GM23248 (cell line): ENCODE data around the gene VPS26C. TPM values are rescaled to one million over a fixed set of nuclear protein-coding genes. Genes with fewer than 3 reads are reported as not detected.

Experiments used
- DNase-seq: peaks from one replicate; pipeline ENCODE4 v3.0.0-alpha.2; 2015
- H2AFZ ChIP-seq: fragments of 200-600 bp; sonication (generic); 2 replicates; pipeline ENCODE4 v1.6.1; 2016; ENCODE audit warnings: antibody characterized with exemption
- H3F3A ChIP-seq: fragments of 200-600 bp; sonication (generic); 2 replicates; pipeline ENCODE4 v1.6.1; 2016; ENCODE audit warnings: mild to moderate bottlenecking, antibody characterized with exemption, mixed run types; ENCODE audit not compliant: insufficient read depth
- H3K27ac ChIP-seq: fragments of 200-600 bp; sonication (generic); 2 replicates; pipeline ENCODE4 v1.5.1; 2016; ENCODE audit warnings: mild to moderate bottlenecking
- H3K27me3 ChIP-seq: fragments of 200-600 bp; sonication (generic); replicated peaks from 2 replicates; pipeline ENCODE4 v1.6.1; 2016; ENCODE audit warnings: mild to moderate bottlenecking; ENCODE audit not compliant: insufficient read depth
- H3K36me3 ChIP-seq: fragments of 200-600 bp; sonication (generic); 2 replicates; pipeline ENCODE4 v1.6.1; 2016; ENCODE audit warnings: low read depth, mild to moderate bottlenecking
- H3K4me1 ChIP-seq: fragments of 200-600 bp; sonication (generic); 2 replicates; pipeline ENCODE4 v1.6.1; 2016; ENCODE audit warnings: mild to moderate bottlenecking; ENCODE audit not compliant: insufficient read depth
- H3K4me2 ChIP-seq: fragments of 200-600 bp; sonication (generic); one replicate; pipeline ENCODE4 v1.6.1; 2016; ENCODE audit warnings: mild to moderate bottlenecking; ENCODE audit not compliant: unreplicated experiment
- H3K4me3 ChIP-seq: fragments of 200-600 bp; sonication (generic); 2 replicates; pipeline ENCODE4 v1.5.1; 2016; ENCODE audit warnings: mild to moderate bottlenecking
- H3K79me2 ChIP-seq: fragments of 200-600 bp; sonication (generic); 2 replicates; pipeline ENCODE4 v1.6.1; 2016; ENCODE audit warnings: mild to moderate bottlenecking; ENCODE audit not compliant: insufficient read depth
- H3K9ac ChIP-seq: fragments of 200-600 bp; sonication (generic); 2 replicates; pipeline ENCODE4 v1.6.1; 2016; ENCODE audit warnings: mild to moderate bottlenecking
- H3K9me2 ChIP-seq: fragments of 200-600 bp; sonication (generic); 2 replicates; pipeline ENCODE4 v1.6.1; 2016; ENCODE audit warnings: mixed run types, mild to moderate bottlenecking, moderate library complexity; ENCODE audit not compliant: insufficient read depth
- H3K9me3 ChIP-seq: fragments of 200-600 bp; sonication (generic); one replicate; pipeline ENCODE4 v1.6.1; 2017; ENCODE audit warnings: low read depth
- H4K20me1 ChIP-seq: fragments of 200-600 bp; sonication (generic); 2 replicates; pipeline ENCODE4 v1.6.0; 2016; ENCODE audit not compliant: insufficient read depth
- EZH2 ChIP-seq: fragments of 200-600 bp; sonication (generic); IDR thresholded peaks from 2 replicates; pipeline ENCODE4 v1.6.1; 2018; ENCODE audit warnings: antibody characterized with exemption, mild to moderate bottlenecking; ENCODE audit not compliant: insufficient read depth, poor library complexity, severe bottlenecking
- EZH2phosphoT487 ChIP-seq: fragments of 200-600 bp; sonication (generic); IDR thresholded peaks from 2 replicates; pipeline ENCODE4 v1.6.1; 2018; ENCODE audit warnings: antibody characterized with exemption, moderate library complexity, mild to moderate bottlenecking, low read depth; ENCODE audit not compliant: insufficient read depth
- WGBS, 2 experiments: methylation state at CpG; one replicate each; pipeline ENCODE4 v1.1.6; 2015 to 2017; ENCODE audit warnings: low lambda C conversion rate in 2 of 2, low coverage in 1 of 2; ENCODE audit errors: missing lambda C conversion rate in 2 of 2; 5-methylcytosine and 5-hydroxymethylcytosine counted together
- in situ Hi-C: fragments of 300-500 bp; cut with MboI; formaldehyde crosslinking; loops from 2 replicates; pipeline ENCODE4 v1.15.0; 2020
- polyA plus RNA-seq: library from polyadenylated mRNA; unstranded; fragments of >200 nt; fragmentation: Nextera tagmentation; extraction: Ambion mirVana; gene quantifications from 2 replicates; pipeline ENCODE4 v1.2.1, GENCODE V29; 2016
- total RNA-seq: library from RNA; depleted of rRNA; stranded (reverse); fragments of >200 nt; shearing (Covaris generic); gene quantifications from 2 replicates; pipeline ENCODE4 v1.2.3, GENCODE V29; 2014

Gene VPS26C
- total and polyA plus RNA-seq, 2 experiments from 2014 or later: 42.3 to 55.0 TPM

DNA sequence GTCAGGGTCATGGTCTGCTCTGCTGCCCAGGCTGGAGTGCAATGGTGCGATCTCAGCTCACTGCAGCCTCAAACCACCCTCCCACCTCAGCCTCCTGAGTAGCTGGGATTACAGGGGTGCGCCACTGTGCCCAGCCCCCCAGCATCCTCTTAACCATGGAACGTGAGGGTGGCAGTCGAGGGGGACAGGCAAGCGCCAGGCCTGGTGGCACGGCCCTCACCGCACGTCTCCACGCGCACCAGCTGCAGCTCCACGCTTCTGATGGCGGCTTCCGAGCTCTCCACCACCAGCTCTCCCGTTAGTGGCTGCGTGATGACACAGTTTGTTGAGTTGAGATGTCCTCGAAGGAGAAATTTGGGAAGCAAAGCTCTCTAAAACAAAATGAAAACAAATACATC lies 39.1 kb downstream of the VPS26C start:
- H3K36me3 ChIP-seq: peaks cover 35% of the 10 kb centered on the region
- H3K27ac ChIP-seq: no peak overlapping the region
- in situ Hi-C loops: no loop called here
- H3F3A ChIP-seq: 0 out of 2 replicates have a peak, but pooled peaks cover 11% of the 10 kb centered on the region
- no peaks in the 10 kb centered on the region for H3K9me3 ChIP-seq
- no peak for DNase-seq
- TF ChIP-seq EZH2: no peak
- H3K27me3 ChIP-seq: no peaks in the 10 kb centered on the region
- 98 to 99% methylated on average over 15 to 16 of the region's 16 CpGs for WGBS, 2 experiments
- no peaks in the 10 kb centered on the region for H3K4me1 ChIP-seq
- H2AFZ ChIP-seq: no peak overlapping the region
- H4K20me1 ChIP-seq: no peaks in the 10 kb centered on the region
- no peak overlapping the region for H3K9ac ChIP-seq
- H3K79me2 ChIP-seq: peaks cover 21% of the 10 kb centered on the region
- H3K4me2 ChIP-seq: no peak overlapping the region
- H3K4me3 ChIP-seq: no peak overlapping the region
- no peaks in the 10 kb centered on the region for H3K9me2 ChIP-seq

- whole genome bisulfite sequencing, 2 experiments: 93 to 97% methylated on average over 35 to 37 of the region's 38 CpGs
- no peaks in the 10 kb centered on the region for H3K9me3 ChIP-seq
- H4K20me1 ChIP-seq: no peaks in the 10 kb centered on the region
- no peak overlapping the region for H3K27ac ChIP-seq
- TF ChIP-seq EZH2 (no peak), EZH2phosphoT487 (no peak)
- 0 out of 2 replicates have a peak, but pooled peaks cover 13% of the 10 kb centered on the region for H3F3A ChIP-seq
- no peak overlapping the region for H3K4me2 ChIP-seq
- in situ Hi-C loops: no loop called here
- DNase-seq: no peak
- H3K9ac ChIP-seq: no peak overlapping the region
- no peaks in the 10 kb centered on the region for H3K9me2 ChIP-seq
- H3K27me3 ChIP-seq: no peaks in the 10 kb centered on the region
- no peaks in the 10 kb centered on the region for H3K4me1 ChIP-seq
- H3K79me2 ChIP-seq: peaks cover 21% of the 10 kb centered on the region
- H3K36me3 ChIP-seq: peaks cover 36% of the 10 kb centered on the region
- H2AFZ ChIP-seq: no peak overlapping the region
- no peak overlapping the region for H3K4me3 ChIP-seq
These were observed 39.8 kb downstream of the VPS26C start for GRCh38 chr21:37227071-37228002.

DNA sequence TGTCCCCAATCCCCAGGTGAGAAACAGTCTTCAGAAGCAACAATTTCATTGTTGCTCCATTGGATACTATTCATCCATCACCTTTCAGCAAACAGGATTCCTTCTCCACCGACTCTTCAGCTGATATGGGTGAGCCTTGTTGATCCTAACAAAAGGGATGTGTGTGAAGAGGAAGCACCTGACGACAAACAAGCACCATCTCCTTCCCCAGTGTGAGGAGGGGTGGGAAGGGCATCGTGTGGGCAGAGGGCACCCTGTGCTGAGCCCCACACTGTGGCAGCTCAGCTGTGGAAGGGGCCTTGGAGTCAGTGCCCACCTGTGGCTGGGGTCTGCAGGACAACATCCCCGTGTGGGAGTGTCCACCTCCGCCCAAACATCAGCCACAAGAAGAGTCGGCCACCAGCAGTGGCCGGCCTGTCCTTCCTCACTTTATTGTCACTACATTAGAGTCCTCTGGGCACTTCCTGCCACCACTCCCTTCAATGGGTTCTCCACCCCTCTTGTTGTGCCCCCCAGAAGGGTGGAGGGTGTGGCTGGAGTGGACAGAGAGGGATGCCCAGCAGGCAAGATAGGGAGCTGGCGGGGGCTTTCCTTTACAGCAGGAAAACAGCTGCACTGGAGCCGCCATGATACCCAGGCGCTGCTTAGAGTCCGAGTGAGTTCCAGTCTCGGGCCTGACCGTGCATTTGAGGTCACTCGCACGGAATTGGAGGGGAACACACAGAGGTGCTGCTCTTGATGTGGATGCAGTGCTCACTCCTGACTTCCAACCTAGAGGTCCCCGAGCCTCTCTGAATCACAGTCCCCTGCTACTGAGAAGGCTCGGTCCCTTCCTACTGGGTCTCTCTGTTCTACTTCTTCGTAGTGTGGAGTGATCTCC lies 40.9 kb downstream of the VPS26C start:
- H4K20me1 ChIP-seq: no peaks in the 10 kb centered on the region
- H2AFZ ChIP-seq: no peak overlapping the region
- no peaks in the 10 kb centered on the region for H3K9me3 ChIP-seq
- 97 to 99% methylated on average over 15 to 17 of the region's 18 CpGs for WGBS, 2 experiments
- H3K27me3 ChIP-seq: no peaks in the 10 kb centered on the region
- H3K27ac ChIP-seq: no peak overlapping the region
- 0 out of 2 replicates have a peak, but pooled peaks cover 13% of the 10 kb centered on the region for H3F3A ChIP-seq
- no peak overlapping the region for H3K4me2 ChIP-seq
- H3K79me2 ChIP-seq: peaks cover 21% of the 10 kb centered on the region
- H3K9me2 ChIP-seq: no peaks in the 10 kb centered on the region
- no peak overlapping the region for H3K4me3 ChIP-seq
- in situ Hi-C loops: no loop called here
- H3K4me1 ChIP-seq: no peaks in the 10 kb centered on the region
- no peak overlapping the region for H3K9ac ChIP-seq
- no peak for TF ChIP-seq EZH2
- TF ChIP-seq EZH2phosphoT487: no peak
- no peak for DNase-seq
- peaks cover 36% of the 10 kb centered on the region for H3K36me3 ChIP-seq
